HepG2 (cell line): ENCODE results near the gene MTRFR. TPM values are rescaled to one million over a fixed set of nuclear protein-coding genes. Genes with fewer than 3 reads are reported as not detected.

Experiments used
- ATAD3A ChIP-seq: sonication (generic); formaldehyde crosslinking; IDR thresholded peaks from 2 replicates; pipeline ENCODE4 v1.4.0; 2020; ENCODE audit warnings: missing genetic modification reagents
- CEBPZ ChIP-seq: IDR thresholded peaks from 2 replicates; pipeline ENCODE4 v1.6.1; 2012; ENCODE audit warnings: low read length, improper control_type of control experiment
- HNF1B ChIP-seq: sonication (generic); formaldehyde crosslinking; IDR thresholded peaks from 2 replicates; pipeline ENCODE4 v1.5.1; 2020; ENCODE audit warnings: mild to moderate bottlenecking, moderate library complexity, missing genetic modification reagents
- HOXA5 ChIP-seq: sonication (generic); formaldehyde crosslinking; IDR thresholded peaks from 2 replicates; pipeline ENCODE4 v1.4.0; 2020; ENCODE audit warnings: missing genetic modification reagents
- IKZF5 ChIP-seq: IDR thresholded peaks from 2 replicates; pipeline ENCODE4 v1.6.1; 2018; ENCODE audit warnings: missing genetic modification reagents, mild to moderate bottlenecking, missing compliant biosample characterization
- IRF1 ChIP-seq: sonication (generic); formaldehyde crosslinking; IDR thresholded peaks from 2 replicates; pipeline ENCODE4 v1.4.0; 2020; ENCODE audit warnings: low read depth, mild to moderate bottlenecking, missing genetic modification reagents
- LCORL ChIP-seq, 2 experiments: fragments of 450-650 bp in 1 of 2; sonication (generic) in 1 of 2; formaldehyde crosslinking in 1 of 2; IDR thresholded peaks; 2 replicates each; pipeline versions ENCODE4 v1.5.0 to v1.6.1; 2017 to 2020; ENCODE audit warnings: antibody characterized with exemption in 1 of 2, missing genetic modification reagents in 1 of 2
- MAFF ChIP-seq: IDR thresholded peaks from 2 replicates; pipeline ENCODE4 v1.6.1; 2011; ENCODE audit warnings: low read depth, low read length, improper control_type of control experiment
- MAZ ChIP-seq, 2 experiments: sonication (generic) in 1 of 2; formaldehyde crosslinking in 1 of 2; IDR thresholded peaks; 2 replicates each; pipeline versions ENCODE4 v1.5.0 to v1.6.1; 2012 to 2020; ENCODE audit warnings: low read depth in 2 of 2, mild to moderate bottlenecking in 2 of 2, borderline replicate concordance in 1 of 2, improper control_type of control experiment in 1 of 2, low read length in 1 of 2, missing genetic modification reagents in 1 of 2, moderate library complexity in 1 of 2
- MTA3 ChIP-seq: sonication (generic); formaldehyde crosslinking; IDR thresholded peaks from 2 replicates; pipeline ENCODE4 v1.4.0; 2020; ENCODE audit warnings: missing genetic modification reagents
- POLR2AphosphoS5 ChIP-seq: IDR thresholded peaks from 2 replicates; pipeline ENCODE4 v1.6.1; 2012; ENCODE audit warnings: low read depth, low read length
- SRSF4 ChIP-seq: fragments of 200-400 bp; formaldehyde crosslinking; IDR thresholded peaks from one replicate; pipeline ENCODE4 v1.6.1; 2018; ENCODE audit warnings: mild to moderate bottlenecking, low read depth, low read length, moderate library complexity; ENCODE audit not compliant: poor library complexity, severe bottlenecking
- SRY ChIP-seq: sonication (generic); formaldehyde crosslinking; IDR thresholded peaks from 2 replicates; pipeline ENCODE4 v1.8.0; 2022; ENCODE audit warnings: mild to moderate bottlenecking, missing genetic modification reagents
- TAF15 ChIP-seq: fragments of 200-400 bp; formaldehyde crosslinking; IDR thresholded peaks from one replicate; pipeline ENCODE4 v1.6.1; 2018; ENCODE audit warnings: mild to moderate bottlenecking, low read depth, low read length; ENCODE audit not compliant: poor library complexity, severe bottlenecking
- TIGD3 ChIP-seq: sonication (generic); formaldehyde crosslinking; IDR thresholded peaks from 2 replicates; pipeline ENCODE4 v1.5.1; 2020; ENCODE audit warnings: mild to moderate bottlenecking, missing genetic modification reagents, borderline replicate concordance
- ZNF776 ChIP-seq: sonication (generic); formaldehyde crosslinking; IDR thresholded peaks from 2 replicates; pipeline ENCODE4 v1.4.0; 2020; ENCODE audit warnings: mild to moderate bottlenecking, missing genetic modification reagents
- ZNF784 ChIP-seq: sonication (generic); formaldehyde crosslinking; IDR thresholded peaks from 2 replicates; pipeline ENCODE4 v1.5.1; 2020; ENCODE audit warnings: missing genetic modification reagents, mild to moderate bottlenecking, borderline replicate concordance
- polyA plus RNA-seq, 8 experiments: library from polyadenylated mRNA; depleted of rRNA in 3 of 8; stranded (reverse) in 7 of 8; unstranded in 1 of 8; fragments of >200 nt; fragmentation: Illumina TruSeq in 4 of 8; extraction: Trizol in 4 of 8; gene quantifications; 2 replicates each; pipeline versions ENCODE4 v1.2.1 to v1.2.3, GENCODE V29; 2011 to 2016; ENCODE audit warnings: low read depth in 4 of 8, missing spikeins in 1 of 8, mixed read lengths in 1 of 8; ENCODE audit not compliant: insufficient read depth in 1 of 8
- total RNA-seq, 5 experiments: library from RNA; depleted of rRNA; stranded (reverse); fragments of >200 nt; fragmentation: Illumina TruSeq; extraction: Trizol; gene quantifications; 2 replicates each; pipeline ENCODE4 v1.2.3, GENCODE V29; 2016; ENCODE audit warnings: low read depth in 1 of 5

MTRFR gene
- total and polyA plus RNA-seq, 2 of the 13 experiments (the other 11 are each of a cell fraction or from before 2014, with no cell fraction given) = 7.1 to 9.9 TPM

GRCh38 chr12:123233505-123234308 is 471 bp downstream of the MTRFR start (continued):
- TF ChIP-seq ZNF784 (CRISPR knock-in tag) (no peak), LCORL (IDR thresholded peaks at IDR 0.05) (no peak), LCORL (CRISPR knock-in tag; IDR thresholded peaks at IDR 0.05) (no peak), MTA3 (CRISPR knock-in tag) (no peak), TIGD3 (no peak), MAZ (IDR thresholded peaks at IDR 0.05; ENCODE audit: borderline replicate concordance, low read depth, low read length) (no peak), MAZ (CRISPR knock-in tag; IDR thresholded peaks at IDR 0.05; ENCODE audit: low read depth) (no peak; the same call in 1 of the 2 replicates), POLR2AphosphoS5 (peak; percentile 45; the same call in 1 of the 2 replicates), SRY (CRISPR knock-in tag) (no peak; the same call in 1 of the 2 replicates), SRSF4 (no peak), IKZF5 (CRISPR knock-in tag) (no peak), TAF15 (no peak), ATAD3A (CRISPR knock-in tag) (no peak), ZNF776 (no peak; the same call in 1 of the 2 replicates), IRF1 (no peak), MAFF (no peak), HOXA5 (CRISPR knock-in tag) (no peak; the same call in 1 of the 2 replicates), HNF1B (no peak), CEBPZ (no peak)
